Middle frontal gyrus (tissue), 1 donor: ENCODE results near the gene ZMYND8.
"Not testable (repeated sequence)": the region's sequence is repeated elsewhere in the genome, so short reads cannot be mapped to it uniquely, and the experiment has no call there.

Source experiments
- DNase-seq: peaks from one replicate; pipeline ENCODE4 v3.0.0-alpha.2; 2015; ENCODE audit warnings: low spot score; ENCODE audit errors: extremely low spot score

The ZMYND8 gene

GRCh38 chr20:47265984-47266383 is 90.5 kb downstream of the ZMYND8 start:
- no peak for DNase-seq

- DNase-seq = no peak
Measured at GRCh38 chr20:47265214-47265613, 91.3 kb downstream of the ZMYND8 start.

- DNase-seq = not testable (repeated sequence)
Measured at GRCh38 chr20:47264137-47264769, 92.2 kb downstream of the ZMYND8 start.

DNA sequence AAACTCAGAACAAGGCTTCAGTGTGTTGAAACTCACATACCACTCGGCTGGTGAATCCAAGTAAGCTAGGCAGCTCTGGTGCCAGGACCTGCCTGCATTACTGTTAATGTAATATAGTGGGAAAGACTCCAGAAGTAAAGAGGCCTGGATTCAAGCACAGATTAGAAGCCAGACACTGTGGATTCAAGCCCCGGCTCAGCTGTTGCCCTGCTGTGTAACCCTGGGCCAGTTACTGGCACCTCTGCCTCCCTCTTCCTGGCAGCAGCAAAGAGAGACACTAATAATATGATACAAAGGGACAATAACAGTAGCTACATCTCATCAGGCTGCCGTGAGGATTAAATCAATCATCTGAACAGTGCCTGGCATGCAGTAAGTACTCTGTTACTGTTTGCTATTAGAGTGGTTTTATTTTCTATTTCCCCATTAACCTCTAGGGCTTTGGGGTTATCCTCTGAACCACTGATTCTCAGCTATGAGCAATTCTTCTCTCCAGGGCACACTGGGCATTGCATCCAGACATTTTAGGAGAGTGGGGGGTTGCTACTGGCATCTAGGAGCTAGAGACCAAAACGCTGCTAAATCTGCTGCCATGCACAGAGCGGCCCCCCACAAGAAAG is 92.9 kb downstream of the ZMYND8 start:
- DNase-seq = no peak

DNA sequence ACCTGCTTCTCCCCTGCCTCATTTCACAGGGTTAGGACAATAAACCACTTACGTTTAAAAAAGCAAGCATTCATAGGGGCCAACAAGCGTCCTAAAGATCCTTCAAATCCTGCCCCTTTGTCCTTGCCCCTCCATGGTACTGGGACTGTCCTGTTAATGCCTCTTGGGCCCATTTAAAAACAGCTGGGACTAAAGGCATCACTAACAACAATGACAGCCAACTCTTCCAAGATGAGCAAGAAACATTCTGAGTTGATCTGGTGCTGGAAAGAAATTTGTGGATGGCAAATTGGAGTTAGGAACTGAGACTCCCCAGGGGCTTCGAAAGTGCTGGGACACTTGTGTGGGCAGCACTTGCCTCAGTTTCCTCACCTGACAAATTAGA is 93.4 kb downstream of the ZMYND8 start:
- no peak for DNase-seq

DNA sequence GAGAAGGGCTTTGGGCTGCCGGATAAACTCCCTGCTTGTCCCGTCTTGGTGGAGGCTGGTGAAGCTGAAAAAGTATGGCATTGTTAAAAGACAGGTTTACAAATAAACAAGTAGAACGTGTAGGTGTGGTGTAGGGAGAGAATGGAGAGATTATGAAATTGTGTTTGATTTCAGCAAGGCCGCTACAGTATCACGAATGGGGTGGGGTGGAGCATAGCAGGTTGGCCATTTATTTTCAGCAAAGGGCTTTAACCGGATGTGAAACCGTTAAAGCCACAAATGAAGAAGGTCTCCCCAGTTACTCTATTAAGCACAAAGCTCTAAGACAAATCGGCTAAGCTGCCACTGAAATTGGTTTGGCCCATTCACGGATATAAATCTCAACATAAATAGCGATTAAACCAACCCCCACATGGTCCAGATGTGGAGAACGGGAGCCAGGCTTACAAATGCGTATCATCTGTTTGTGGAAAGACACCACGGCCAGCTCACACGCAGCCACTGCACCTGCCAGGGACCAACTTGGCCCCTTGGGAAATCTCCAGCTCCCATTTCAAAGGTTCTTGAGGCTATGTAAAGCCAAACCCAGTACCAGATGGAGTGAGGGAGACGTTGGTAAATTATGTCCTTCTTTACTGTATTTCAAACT is 94.0 kb downstream of the ZMYND8 start:
- DNase-seq = no peak

DNA sequence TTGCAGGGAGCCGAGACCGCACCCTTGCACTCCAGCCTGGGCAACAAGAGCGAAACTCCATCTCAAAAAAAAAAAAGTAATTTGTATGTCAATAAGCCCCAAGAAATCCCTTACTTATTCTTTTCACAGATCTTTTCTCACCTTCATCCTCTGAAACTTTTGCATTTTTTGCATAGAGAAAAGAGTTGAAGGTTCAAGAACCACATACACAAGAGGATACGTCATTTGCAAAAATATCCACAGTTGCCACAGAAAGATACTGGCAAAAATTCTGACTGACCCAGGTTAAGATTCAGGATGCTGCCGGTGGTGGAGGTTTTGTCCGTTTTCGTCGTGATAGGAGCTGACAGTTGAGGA is 94.5 kb downstream of the ZMYND8 start:
- DNase-seq = no peak

GRCh38 chr20:47261161-47261774 is 95.2 kb downstream of the ZMYND8 start:
- DNase-seq = not testable (repeated sequence)

- not testable (repeated sequence) for DNase-seq
Measured at GRCh38 chr20:47260540-47261126, 95.9 kb downstream of the ZMYND8 start.

DNA sequence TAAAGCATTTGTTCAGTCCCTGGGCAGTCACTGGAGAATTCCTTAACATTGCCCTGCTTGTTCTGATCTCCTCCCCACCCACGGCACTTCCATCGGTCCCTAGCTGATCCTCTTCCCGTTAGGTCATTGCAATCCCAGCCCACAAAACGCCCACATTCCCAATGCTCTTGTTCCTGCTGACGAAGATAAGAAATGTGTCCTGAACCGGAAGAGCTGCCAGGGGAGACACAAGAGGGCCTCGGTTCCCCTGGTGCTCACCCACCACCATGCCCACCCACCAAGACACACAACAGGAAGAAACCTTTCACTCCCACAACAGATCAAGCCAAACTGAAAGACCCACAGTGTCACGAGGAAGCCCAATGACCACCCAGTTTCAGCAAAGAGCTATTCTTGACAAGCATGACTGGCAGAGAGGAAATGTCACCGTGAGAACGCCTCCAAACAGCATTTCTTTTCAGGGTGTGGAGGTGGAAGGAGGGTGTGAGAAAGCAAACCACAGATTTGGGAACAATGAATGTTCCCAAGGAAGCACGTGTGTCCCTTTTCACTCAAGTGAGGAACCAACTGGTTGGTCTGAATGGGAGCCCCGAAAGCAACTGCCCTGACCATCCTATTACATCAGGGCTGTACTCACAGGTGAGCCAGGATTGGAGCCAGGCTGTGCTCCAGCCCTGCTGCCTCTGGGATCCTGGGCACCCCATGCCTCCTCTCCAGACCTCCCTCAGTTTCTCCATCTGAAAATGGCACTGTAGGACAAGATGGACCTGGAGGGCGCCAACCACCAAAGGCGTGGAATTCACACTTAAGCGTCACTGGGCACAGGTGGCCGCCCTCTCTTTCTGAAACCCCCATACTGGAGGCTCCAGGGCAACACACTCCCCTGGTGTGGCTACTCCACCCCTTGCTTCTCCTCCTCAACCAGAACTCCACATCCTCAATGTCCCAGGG is 97.5 kb downstream of the ZMYND8 start:
- no peak for DNase-seq

GRCh38 chr20:47257771-47258170 is 98.7 kb downstream of the ZMYND8 start:
- no peak for DNase-seq

DNA sequence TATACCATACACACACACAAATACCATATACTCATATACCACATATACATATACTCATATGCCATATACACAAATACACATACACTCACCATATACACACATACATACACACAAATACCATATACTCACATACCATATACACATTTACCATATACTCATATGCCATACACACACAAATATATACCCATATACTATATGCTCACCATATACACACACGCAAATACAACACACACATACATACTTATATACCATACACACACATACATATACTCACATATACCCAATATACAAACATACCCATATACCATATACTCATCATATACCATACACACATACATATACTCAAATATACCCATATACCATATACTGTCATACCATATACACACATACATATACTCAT is 99.2 kb downstream of the ZMYND8 start:
- no peak for DNase-seq

DNA sequence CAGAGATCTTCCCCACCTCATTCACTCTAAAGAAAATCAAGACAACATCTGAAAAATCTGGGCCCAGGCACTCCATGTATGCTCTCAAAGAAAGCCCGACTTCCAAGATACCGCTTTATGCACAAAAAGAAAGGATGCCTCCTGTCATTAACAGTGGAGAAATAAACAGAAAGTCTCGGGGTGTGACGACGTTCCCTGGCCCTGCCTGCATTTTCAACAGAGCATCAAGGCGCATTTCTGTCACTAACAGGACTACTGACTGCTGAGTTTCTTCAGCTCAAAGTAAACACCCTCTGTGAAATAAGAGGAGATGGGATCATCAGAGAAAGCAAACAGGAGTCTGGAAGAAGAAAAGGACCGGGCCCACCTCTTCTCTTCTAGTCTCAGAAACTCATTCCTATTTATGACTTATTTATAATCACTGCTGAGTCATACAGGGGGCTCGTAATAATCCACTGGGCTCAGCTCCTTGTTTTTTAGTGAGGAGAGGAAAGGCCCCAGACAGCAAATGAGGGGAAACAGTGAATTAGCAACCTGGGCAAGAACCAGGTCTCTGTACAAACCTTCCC is 99.7 kb downstream of the ZMYND8 start:
- no peak for DNase-seq

- no peak for DNase-seq
Measured at GRCh38 chr20:47253872-47254271, 102.6 kb downstream of the ZMYND8 start.

- no peak for DNase-seq
Measured at GRCh38 chr20:47252879-47253307, 103.6 kb downstream of the ZMYND8 start.

- no peak for DNase-seq
Measured at GRCh38 chr20:47251154-47252020, 105.1 kb downstream of the ZMYND8 start.

GRCh38 chr20:47250360-47250759 is 106.1 kb downstream of the ZMYND8 start:
- DNase-seq = no peak

DNA sequence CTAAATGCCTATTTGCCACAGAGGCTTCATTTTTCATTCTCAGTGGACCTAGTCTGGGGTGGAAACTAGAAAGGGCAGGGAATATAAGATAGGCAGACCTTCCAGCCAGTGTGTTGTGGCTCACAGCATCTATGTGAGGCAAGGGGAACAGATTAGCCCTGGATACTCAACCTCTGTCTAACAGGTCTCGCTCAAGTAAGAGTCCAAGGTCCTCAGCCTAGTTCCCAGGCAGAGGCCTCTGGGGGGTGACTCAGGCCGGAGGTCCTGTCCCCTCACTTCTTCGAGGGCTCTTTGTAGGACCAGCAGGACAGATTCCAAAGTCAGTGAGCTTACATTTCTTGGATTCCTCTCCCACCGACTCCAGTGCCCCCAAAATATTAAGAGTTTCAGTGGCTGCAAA is 106.6 kb downstream of the ZMYND8 start:
- no peak for DNase-seq

GRCh38 chr20:47248448-47248966 is 108.0 kb downstream of the ZMYND8 start:
- no peak for DNase-seq
